ENCODE data around the gene CDC25C. TPM values are rescaled to one million over a fixed set of nuclear protein-coding genes. Genes with fewer than 3 reads are reported as not detected.
"Not testable (repeated sequence)": the region's sequence is repeated elsewhere in the genome, so short reads cannot be mapped to it uniquely, and the experiment has no call there.

The CDC25C gene
- polyA plus RNA-seq, 4 donors, result 6.5 to 8.0 (median 7.2) TPM

GRCh38 chr5:138282920-138283742 lies 48.5 kb downstream of the CDC25C start:
- peak in 1 of 4 donors; percentile 21 for DNase-seq (ENCODE audit: low read depth in 4 of 4, low spot score in 3 of 4)

- no peak for DNase-seq (ENCODE audit: low read depth in 4 of 4, low spot score in 3 of 4)
Observed at GRCh38 chr5:138280915-138281314, 50.7 kb downstream of the CDC25C start.

- no peak for DNase-seq (ENCODE audit: low read depth in 4 of 4, low spot score in 3 of 4)
Observed at GRCh38 chr5:138276402-138277054, 55.1 kb downstream of the CDC25C start.

GRCh38 chr5:138275895-138276294 lies 55.7 kb downstream of the CDC25C start:
- no peak for DNase-seq (ENCODE audit: low read depth in 4 of 4, low spot score in 3 of 4)

GRCh38 chr5:138275379-138275782 lies 56.2 kb downstream of the CDC25C start:
- DNase-seq (ENCODE audit: low read depth in 4 of 4, low spot score in 3 of 4), result peak in 1 of 4 donors; percentile 33

- DNase-seq (ENCODE audit: low read depth in 4 of 4, low spot score in 3 of 4), result peak in 1 of 4 donors; percentile 21
Observed at GRCh38 chr5:138274189-138274853, 57.3 kb downstream of the CDC25C start, which contains the start of gene GFRA3. Gene GFRA3, minus strand, starts transcription at chr5:138274621. Its CDS starts 197 bp downstream, at chr5:138274424.

GRCh38 chr5:138273834-138274188 lies 57.8 kb downstream of the CDC25C start:
- no peak for DNase-seq (ENCODE audit: low read depth in 4 of 4, low spot score in 3 of 4)

GRCh38 chr5:138272681-138273080 lies 58.9 kb downstream of the CDC25C start:
- DNase-seq (ENCODE audit: low read depth in 4 of 4, low spot score in 3 of 4), result no peak

- no peak for DNase-seq (ENCODE audit: low read depth in 4 of 4, low spot score in 3 of 4)
Observed at GRCh38 chr5:138271281-138271680, 60.3 kb downstream of the CDC25C start.

- DNase-seq (ENCODE audit: low read depth in 4 of 4, low spot score in 3 of 4), result no peak
Observed at GRCh38 chr5:138264183-138264582, 67.4 kb downstream of the CDC25C start.

GRCh38 chr5:138263581-138263980 lies 68.0 kb downstream of the CDC25C start:
- DNase-seq (ENCODE audit: low read depth in 4 of 4, low spot score in 3 of 4), result no peak

- DNase-seq (ENCODE audit: low read depth in 4 of 4, low spot score in 3 of 4), result no peak
Observed at GRCh38 chr5:138258704-138259292, 72.8 kb downstream of the CDC25C start.

- DNase-seq (ENCODE audit: low read depth in 4 of 4, low spot score in 3 of 4), result no peak
Observed at GRCh38 chr5:138257583-138257982, 74.0 kb downstream of the CDC25C start.

- no peak for DNase-seq (ENCODE audit: low read depth in 4 of 4, low spot score in 3 of 4)
Observed at GRCh38 chr5:138252944-138253343, 78.7 kb downstream of the CDC25C start.

GRCh38 chr5:138247800-138248199 lies 83.8 kb downstream of the CDC25C start:
- DNase-seq (ENCODE audit: low read depth in 4 of 4, low spot score in 3 of 4), result not testable (repeated sequence)

- DNase-seq (ENCODE audit: low read depth in 4 of 4, low spot score in 3 of 4), result no peak
Observed at GRCh38 chr5:138246822-138247221, 84.8 kb downstream of the CDC25C start.

- no peak for DNase-seq (ENCODE audit: low read depth in 4 of 4, low spot score in 3 of 4)
Observed at GRCh38 chr5:138246334-138246733, 85.3 kb downstream of the CDC25C start.

- no peak for DNase-seq (ENCODE audit: low read depth in 4 of 4, low spot score in 3 of 4)
Observed at GRCh38 chr5:138245717-138246116, 85.9 kb downstream of the CDC25C start.

GRCh38 chr5:138243794-138244193 lies 87.8 kb downstream of the CDC25C start:
- no peak for DNase-seq (ENCODE audit: low read depth in 4 of 4, low spot score in 3 of 4)

- DNase-seq (ENCODE audit: low read depth in 4 of 4, low spot score in 3 of 4), result peak; percentile 18 to 33 (median 20)
Observed at GRCh38 chr5:138241688-138242571, 89.7 kb downstream of the CDC25C start.
